GM18867 (cell line): Measurements from ENCODE around the gene DNAJB9.

ENCODE experiments used
- ATAC-seq: cut with Tn5 transposase; IDR thresholded peaks from one replicate; pipeline ENCODE4 v1.9.1; 2021; ENCODE audit warnings: mild to moderate bottlenecking, moderate library complexity; ENCODE audit not compliant: unreplicated experiment

The DNAJB9 gene

DNA sequence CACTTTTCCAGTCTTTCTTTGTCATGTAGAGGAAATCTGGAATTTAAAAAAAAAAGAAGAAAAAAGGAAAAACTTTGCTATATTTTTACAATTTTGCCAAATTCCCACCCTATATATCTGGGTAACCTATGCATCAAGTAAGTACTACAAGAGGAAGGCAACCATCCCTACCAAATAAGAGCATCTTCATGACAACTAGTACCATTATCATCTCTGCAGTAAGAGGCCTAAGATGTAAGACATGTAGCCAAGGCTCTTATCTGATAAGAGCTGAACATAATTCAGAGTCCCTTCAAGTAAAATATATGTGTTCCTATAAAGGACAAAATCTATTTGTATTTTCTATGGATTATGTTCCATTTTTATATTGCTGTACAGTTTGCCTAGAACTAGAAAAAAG, 3.7 kb upstream of the DNAJB9 start:
- ATAC-seq, result no peak

DNA sequence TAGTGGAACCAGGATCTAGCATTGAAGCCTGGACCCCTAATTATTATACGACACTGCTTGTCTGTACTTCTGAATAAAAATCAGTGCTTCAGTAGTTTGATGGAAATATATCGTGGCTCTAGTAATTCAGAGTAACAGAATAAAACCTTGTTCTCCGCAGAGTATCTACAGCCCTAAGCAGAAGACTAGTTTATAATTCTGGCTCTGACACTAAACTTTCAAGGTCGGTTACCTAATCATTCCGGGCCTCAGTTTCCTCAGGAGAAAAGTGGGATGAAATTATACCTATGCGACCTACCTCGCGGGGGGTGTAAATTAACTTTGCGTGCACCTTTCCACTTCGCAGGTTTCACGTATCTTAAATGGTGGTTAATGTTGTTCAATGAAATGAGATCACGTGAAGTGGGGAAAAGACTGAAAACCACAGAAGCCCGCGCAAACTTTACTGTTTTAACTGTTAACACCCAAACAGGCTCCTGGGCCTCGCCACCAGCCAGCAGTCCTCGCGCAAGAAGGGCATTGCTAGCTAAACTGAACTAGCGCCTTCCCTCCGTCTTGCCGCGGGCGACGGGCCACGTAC, 783 bp upstream of the DNAJB9 start:
- no peak for ATAC-seq

GRCh38 chr7:108570146-108570755, 577 bp downstream of the DNAJB9 start:
- ATAC-seq, result peak; percentile 24

- no peak for ATAC-seq
These were observed 2.8 kb downstream of the DNAJB9 start for GRCh38 chr7:108572480-108572879.

DNA sequence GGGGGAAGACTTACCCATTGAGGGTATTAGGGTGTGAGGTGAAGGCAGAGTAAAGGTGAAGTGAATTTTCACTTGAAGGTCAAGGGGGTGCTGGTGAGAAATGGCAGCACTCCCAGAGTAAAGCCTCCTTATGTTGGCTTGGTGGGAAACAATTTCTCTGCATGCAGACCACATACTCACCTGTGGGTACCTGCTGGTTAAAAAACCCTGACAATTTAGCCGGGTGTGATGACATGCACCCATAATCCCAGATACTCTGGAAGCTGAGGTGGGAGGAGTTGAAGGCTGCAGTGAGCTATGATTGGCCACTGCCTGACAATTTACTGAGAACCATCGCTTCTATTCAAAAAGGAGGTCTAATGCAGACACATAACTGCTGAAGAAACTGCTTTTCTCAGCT, 5.5 kb downstream of the DNAJB9 start:
- no peak for ATAC-seq

GRCh38 chr7:108576116-108576515, 6.4 kb downstream of the DNAJB9 start:
- ATAC-seq, result no peak

DNA sequence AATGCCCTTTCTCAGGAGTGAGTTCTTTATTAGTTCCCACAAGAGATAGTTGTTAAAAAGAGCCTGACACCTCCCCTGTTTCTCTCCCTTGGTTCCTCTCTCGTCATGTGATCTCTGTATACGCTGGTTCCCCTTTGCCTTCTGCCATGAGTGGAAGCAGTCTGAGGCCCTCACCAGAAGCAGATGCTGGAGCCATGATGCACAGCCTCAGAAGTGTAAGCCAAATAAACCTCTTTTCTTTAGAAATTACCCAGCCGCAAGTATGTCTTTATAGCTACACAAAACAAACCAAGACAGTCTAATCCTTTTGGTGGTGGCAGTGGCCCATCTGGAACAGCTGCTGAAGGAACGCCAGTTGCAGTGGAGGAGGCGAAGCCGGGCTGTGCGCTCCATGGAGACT, 9.3 kb downstream of the DNAJB9 start:
- no peak for ATAC-seq

- ATAC-seq, result no peak
These were observed 10.6 kb downstream of the DNAJB9 start for GRCh38 chr7:108580298-108580697.

- no peak for ATAC-seq
These were observed 12.2 kb downstream of the DNAJB9 start for GRCh38 chr7:108581655-108582491.

DNA sequence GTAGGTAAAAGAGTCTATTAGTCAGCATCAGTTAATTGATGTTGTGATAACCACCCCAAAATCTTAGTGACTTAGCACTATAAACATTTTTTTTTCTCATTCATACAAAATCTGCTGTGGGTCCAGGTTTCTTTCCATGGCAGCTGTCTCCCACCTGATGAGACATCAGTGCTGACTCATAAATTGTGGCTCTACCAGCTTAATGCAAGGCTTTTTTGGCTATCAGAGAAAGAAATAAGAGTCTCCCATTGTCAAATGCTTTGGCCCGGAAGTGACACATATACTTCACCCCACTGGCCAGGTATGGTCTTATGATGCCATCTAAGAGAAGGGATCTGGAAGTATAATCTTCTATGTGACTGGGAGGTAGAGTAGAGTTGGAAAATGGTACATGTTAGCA, 14.5 kb downstream of the DNAJB9 start:
- no peak for ATAC-seq

- no peak for ATAC-seq
These were observed 16.2 kb downstream of the DNAJB9 start for GRCh38 chr7:108585843-108586242.

DNA sequence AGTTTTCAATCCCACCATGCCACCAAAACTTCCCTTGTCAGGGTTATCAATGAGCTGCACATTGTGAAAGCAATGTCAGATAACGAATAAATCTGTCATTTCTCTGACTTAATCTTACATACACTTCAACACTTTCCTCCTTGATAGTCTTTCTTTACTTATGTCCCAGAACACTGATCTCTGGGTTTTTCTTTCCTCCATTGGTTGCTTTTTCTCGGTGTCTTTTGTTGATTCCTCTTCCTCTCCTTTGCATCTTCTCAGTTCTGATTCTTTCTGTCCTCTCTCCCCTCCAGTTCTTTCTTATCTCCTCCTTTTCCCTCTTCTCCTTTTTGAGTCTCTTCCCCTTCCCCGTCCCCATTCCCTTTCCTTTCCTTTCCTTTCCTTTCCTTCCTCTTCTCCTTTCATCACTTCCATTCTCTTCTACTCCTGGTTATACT, 16.6 kb downstream of the DNAJB9 start:
- ATAC-seq, result no peak

DNA sequence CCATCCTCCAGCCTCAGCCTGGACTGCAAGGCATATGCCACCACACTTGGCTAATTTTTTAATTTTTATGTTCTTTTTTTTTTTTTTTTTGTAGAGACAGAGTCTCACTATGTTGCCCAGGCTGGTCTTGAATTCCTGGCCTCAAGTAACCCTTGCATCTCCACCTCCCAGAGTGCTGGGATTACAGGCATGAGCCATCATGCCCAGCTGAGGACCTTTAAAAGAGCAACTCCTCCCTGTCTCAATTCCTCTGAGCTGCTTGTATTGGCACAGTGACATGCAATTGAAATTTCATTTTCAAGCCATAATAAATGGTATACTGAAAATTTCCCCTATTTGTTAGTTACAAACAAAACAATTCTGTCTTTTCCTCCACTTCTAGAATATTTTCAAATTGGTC, 19.5 kb downstream of the DNAJB9 start:
- no peak for ATAC-seq

DNA sequence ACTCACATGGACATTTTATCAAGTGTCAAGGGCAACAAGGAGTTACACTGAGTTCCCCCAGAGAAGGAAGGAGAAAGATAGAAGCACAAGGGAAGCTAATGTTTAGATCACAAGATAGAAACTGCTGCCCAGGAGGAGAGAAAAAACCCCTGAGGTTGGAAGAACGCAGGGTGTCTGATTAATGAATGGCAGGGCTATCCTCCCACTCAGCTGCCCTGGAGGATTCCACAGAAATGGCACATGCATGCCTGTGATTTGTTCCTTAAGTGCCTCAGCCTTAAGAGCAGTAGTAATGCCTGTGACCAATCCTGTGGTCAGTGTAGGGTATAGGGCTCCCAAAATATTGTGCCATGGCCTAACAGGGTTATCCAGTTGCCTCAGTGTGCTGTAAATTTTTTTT, 20.2 kb downstream of the DNAJB9 start:
- no peak for ATAC-seq

DNA sequence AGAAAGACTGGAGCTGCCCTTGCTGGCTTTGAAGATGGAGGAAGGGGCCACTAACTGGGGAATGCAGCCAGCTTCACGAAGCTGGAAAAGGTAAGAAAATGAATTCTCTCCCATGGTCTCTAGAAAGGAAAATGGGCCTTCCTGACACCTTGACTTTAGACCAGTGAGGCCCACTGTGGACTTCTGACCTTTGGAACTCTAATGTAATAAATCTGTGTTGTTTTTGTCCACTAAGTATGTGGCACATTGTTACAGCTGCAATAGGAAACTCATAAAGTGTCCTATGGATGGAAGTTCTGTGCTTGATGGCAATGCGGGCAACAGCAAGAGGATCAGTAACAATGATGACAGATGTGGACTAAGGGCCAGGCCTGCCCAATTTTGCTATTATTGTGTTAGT, 20.9 kb downstream of the DNAJB9 start:
- no peak for ATAC-seq

- ATAC-seq, result peak; percentile 46
These were observed 23.1 kb downstream of the DNAJB9 start for GRCh38 chr7:108592646-108593201.

GRCh38 chr7:108596560-108596959, 26.9 kb downstream of the DNAJB9 start:
- no peak for ATAC-seq

- ATAC-seq, result no peak
These were observed 28.5 kb downstream of the DNAJB9 start for GRCh38 chr7:108598153-108598552.

- ATAC-seq, result no peak
These were observed 29.4 kb downstream of the DNAJB9 start for GRCh38 chr7:108598914-108599580.

GRCh38 chr7:108600399-108600798, 30.7 kb downstream of the DNAJB9 start:
- no peak for ATAC-seq

DNA sequence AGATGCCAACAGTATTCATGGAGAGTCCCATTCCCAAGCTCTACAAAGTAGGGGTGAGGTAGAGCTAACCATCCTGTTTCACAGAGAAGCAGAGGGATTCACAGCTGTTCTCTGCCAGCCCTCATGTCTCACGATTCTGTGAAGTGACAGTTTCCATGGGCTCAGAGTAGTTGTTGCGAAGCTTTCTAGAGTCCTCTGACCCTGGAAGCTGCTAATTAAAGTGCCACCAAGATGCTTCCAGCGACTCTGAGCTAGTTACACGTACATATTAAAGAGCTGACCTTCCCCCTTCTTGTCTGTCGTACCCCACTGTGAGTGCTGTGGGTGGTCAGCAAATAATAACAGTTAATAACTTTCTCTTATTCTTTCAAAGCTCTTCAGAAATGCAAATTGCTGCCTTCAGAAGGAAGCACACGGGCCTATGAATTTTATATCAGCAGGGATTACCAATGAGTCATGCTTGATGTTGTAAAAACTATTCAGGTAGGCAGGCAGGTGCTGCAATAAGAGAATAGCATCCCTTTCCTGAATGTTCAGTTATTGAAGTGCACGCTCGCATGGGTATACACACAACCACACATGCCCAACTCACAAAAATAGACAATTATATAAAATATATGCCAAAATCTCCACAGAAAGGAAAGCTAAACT, 34.1 kb downstream of the DNAJB9 start:
- ATAC-seq, result no peak
